K562 treated with DMSO at 1 percent for 12 hours (cell line): ENCODE results near the gene EXOC6. TPM values are rescaled to one million over a fixed set of nuclear protein-coding genes. Genes with fewer than 3 reads are reported as not detected.

Experiments used
- total RNA-seq: library from RNA; unstranded; fragments of 300-600 nt; gene quantifications from 2 replicates; pipeline ENCODE4 v1.2.3, GENCODE V29; 2022; ENCODE audit not compliant: insufficient read depth

The EXOC6 gene
- 7.0 and 66.1 TPM in 2 replicates for total RNA-seq

GRCh38 chr10:92848441-92849233, at the start of gene EXOC6:
TSS of gene EXOC6 (plus strand) at chr10:92848520. CDS start at chr10:92848534, 14 bp downstream.

DNA sequence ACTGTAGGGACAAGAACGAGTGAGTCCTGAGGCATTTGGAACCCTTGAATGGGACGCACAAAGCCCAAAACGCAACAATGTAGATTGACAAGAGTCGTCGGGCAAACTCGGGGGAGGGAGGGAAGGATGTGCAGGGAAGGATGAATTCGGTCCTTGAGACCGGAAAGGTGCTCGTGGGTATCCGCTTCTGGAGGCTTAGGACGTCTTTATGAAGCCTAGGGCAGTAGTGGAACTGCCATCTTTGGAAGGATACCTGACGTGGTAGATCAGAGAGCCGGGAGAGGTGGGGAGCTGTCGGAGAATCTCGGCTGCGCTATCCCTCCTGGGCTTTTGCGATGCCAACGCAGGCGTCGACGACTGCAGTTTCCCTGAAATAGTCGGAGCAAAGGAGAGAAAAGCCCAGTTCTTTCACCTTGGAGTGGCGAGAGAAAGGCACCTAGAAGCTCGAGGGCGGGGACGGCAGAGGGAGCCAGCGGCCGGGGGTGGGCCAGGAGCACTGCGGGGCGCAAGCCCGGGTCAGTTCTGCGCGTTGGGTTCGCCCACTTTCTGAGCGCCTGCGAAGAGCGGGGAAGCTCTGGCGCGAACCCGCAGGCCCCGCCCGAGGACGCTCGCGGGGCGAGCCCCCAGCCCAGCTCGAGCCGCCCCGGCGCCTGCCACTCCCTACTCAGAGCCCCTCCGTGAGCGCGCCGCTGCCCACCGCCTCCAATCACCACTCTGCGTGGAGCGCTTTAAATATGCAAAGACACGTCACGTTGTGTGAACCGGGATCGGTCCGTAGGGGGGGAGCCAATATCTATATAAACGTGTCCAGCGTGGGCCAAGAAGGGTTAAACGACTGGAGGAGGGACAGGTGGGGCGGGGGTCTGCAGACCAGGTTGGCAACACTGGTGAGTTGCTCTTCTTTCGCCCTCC, 211.9 kb downstream of the EXOC6 start, which contains the start of gene CYP26C1:
Gene CYP26C1 (plus strand): TSS at position 824 of the 912 bp plus-strand sequence. CDS start 466 bp downstream, outside the sequence.

GRCh38 chr10:93073539-93074146, 225.3 kb downstream of the EXOC6 start, which contains the start of gene CYP26A1:
TSS of gene CYP26A1 (plus strand) at chr10:93073893. CDS start at chr10:93073935, 42 bp downstream.

Other genes starting within 250 kb of the EXOC6 start
- 74.5 and 109 TPM in 2 replicates for gene HHEX, start 158.6 kb upstream of the EXOC6 start, total RNA-seq
- not detected in 2 replicates for gene CYP26C1, start 212.3 kb downstream of the EXOC6 start, total RNA-seq
- 3.9 and 7.4 TPM in 2 replicates for gene CYP26A1, start 225.4 kb downstream of the EXOC6 start, total RNA-seq